NCI-H82 (cell line): ENCODE results near the gene KRTAP4-16.
"Not testable (repeated sequence)": the region's sequence is repeated elsewhere in the genome, so short reads cannot be mapped to it uniquely, and the experiment has no call there.

Source experiments
- DNase-seq: peaks from one replicate; lab custom pipeline; 2025; lab: John Stamatoyannopoulos, UW

Gene KRTAP4-16

GRCh38 chr17:41119696-41120690, 18.0 kb upstream of the KRTAP4-16 start:
- DNase-seq: not testable (repeated sequence)

- no peak for DNase-seq
Observed at GRCh38 chr17:41118721-41119120, 16.7 kb upstream of the KRTAP4-16 start.

GRCh38 chr17:41117846-41118386, 15.9 kb upstream of the KRTAP4-16 start, which contains the start of gene KRTAP4-11:
Gene KRTAP4-11, minus strand, starts transcription at chr17:41118373. Its CDS starts 58 bp downstream, at chr17:41118315.
- DNase-seq: not testable (repeated sequence)

- DNase-seq: no peak
Observed at GRCh38 chr17:41116297-41116696, 14.3 kb upstream of the KRTAP4-16 start.

- DNase-seq: no peak
Observed at GRCh38 chr17:41111151-41111885, 9.3 kb upstream of the KRTAP4-16 start.

- not testable (repeated sequence) for DNase-seq
Observed at GRCh38 chr17:41108728-41109386, 6.8 kb upstream of the KRTAP4-16 start.

GRCh38 chr17:41107941-41108450, 6.0 kb upstream of the KRTAP4-16 start:
- DNase-seq: no peak

GRCh38 chr17:41105347-41105746, 3.3 kb upstream of the KRTAP4-16 start, which contains the start of gene KRTAP4-9:
Gene KRTAP4-9, plus strand, starts transcription at chr17:41105389. Its CDS starts 0 bp downstream, at chr17:41105389.
- not testable (repeated sequence) for DNase-seq

GRCh38 chr17:41104386-41105038, 2.5 kb upstream of the KRTAP4-16 start:
- DNase-seq: not testable (repeated sequence)

- no peak for DNase-seq
Observed at GRCh38 chr17:41103896-41104295, 1.9 kb upstream of the KRTAP4-16 start.

GRCh38 chr17:41099682-41100480, 2.1 kb downstream of the KRTAP4-16 start:
- not testable (repeated sequence) for DNase-seq

- DNase-seq: no peak
Observed at GRCh38 chr17:41098481-41098880, 3.5 kb downstream of the KRTAP4-16 start.

- no peak for DNase-seq
Observed at GRCh38 chr17:41098042-41098441, 4.0 kb downstream of the KRTAP4-16 start, which contains the start of gene KRTAP4-8. Gene KRTAP4-8, minus strand, starts transcription at chr17:41098142. Its CDS starts 58 bp downstream, at chr17:41098084.

- no peak for DNase-seq
Observed at GRCh38 chr17:41096055-41096454, 6.0 kb downstream of the KRTAP4-16 start.

- DNase-seq: not testable (repeated sequence)
Observed at GRCh38 chr17:41088760-41089352, 13.2 kb downstream of the KRTAP4-16 start.

GRCh38 chr17:41084100-41084856, 17.7 kb downstream of the KRTAP4-16 start, which contains the start of gene KRTAP4-7:
Gene KRTAP4-7, plus strand, starts transcription at chr17:41084150. Its CDS starts 57 bp downstream, at chr17:41084207.
- DNase-seq: not testable (repeated sequence)

GRCh38 chr17:41083427-41083826, 18.6 kb downstream of the KRTAP4-16 start:
- DNase-seq: not testable (repeated sequence)

- no peak for DNase-seq
Observed at GRCh38 chr17:41082626-41083025, 19.4 kb downstream of the KRTAP4-16 start.

GRCh38 chr17:41076788-41077187, 25.2 kb downstream of the KRTAP4-16 start:
- no peak for DNase-seq
